Parathyroid adenoma (tissue), 2 donors: Measurements from ENCODE around the gene LASP1.

Experiments
- H2AFZ ChIP-seq: fragments of 300-600 bp; sonication (generic); one replicate; pipeline ENCODE4 v1.7.0; 2017; ENCODE audit warnings: antibody characterized with exemption, mild to moderate bottlenecking
- H3K27ac ChIP-seq: fragments of 300-600 bp; sonication (generic); one replicate; pipeline ENCODE4 v1.7.0; 2017
- H3K27me3 ChIP-seq: fragments of 300-600 bp; sonication (generic); one replicate; pipeline ENCODE4 v1.7.0; 2017; ENCODE audit warnings: low read length; ENCODE audit not compliant: control insufficient read depth, insufficient read depth
- H3K36me3 ChIP-seq: fragments of 300-600 bp; sonication (generic); one replicate; pipeline ENCODE4 v1.7.0; 2017; ENCODE audit warnings: low read length; ENCODE audit not compliant: control insufficient read depth, insufficient read depth
- H3K4me1 ChIP-seq: fragments of 300-600 bp; sonication (generic); one replicate; pipeline ENCODE4 v1.7.0; 2017; ENCODE audit warnings: control low read depth
- H3K4me2 ChIP-seq: fragments of 300-600 bp; sonication (generic); one replicate; pipeline ENCODE4 v1.7.0; 2017; ENCODE audit warnings: low read length
- H3K4me3 ChIP-seq: fragments of 300-600 bp; sonication (generic); one replicate; pipeline ENCODE4 v1.7.0; 2017; ENCODE audit warnings: low read depth, low read length
- H3K79me2 ChIP-seq: fragments of 300-600 bp; sonication (generic); one replicate; pipeline ENCODE4 v1.7.0; 2017; ENCODE audit warnings: control low read depth
- H3K9ac ChIP-seq: fragments of 300-600 bp; sonication (generic); one replicate; pipeline ENCODE4 v1.7.0; 2017; ENCODE audit warnings: mild to moderate bottlenecking
- H3K9me3 ChIP-seq: fragments of 300-600 bp; sonication (generic); one replicate; pipeline ENCODE4 v1.7.0; 2017; ENCODE audit warnings: low read length; ENCODE audit not compliant: control insufficient read depth
- CTCF ChIP-seq: fragments of 300-600 bp; sonication (generic); IDR thresholded peaks from one replicate; pipeline ENCODE4 v1.7.0; 2017; ENCODE audit warnings: antibody characterized with exemption, mild to moderate bottlenecking
- donor health status: primary hyperparathyroidism.

Gene LASP1

GRCh38 chr17:38874505-38875400, 4.9 kb downstream of the LASP1 start:
- no peak overlapping the region for H3K4me3 ChIP-seq
- H3K79me2 ChIP-seq = peaks cover 16% of the 10 kb centered on the region
- no peak overlapping the region for H3K9ac ChIP-seq
- no peak overlapping the region for H3K27ac ChIP-seq
- H3K36me3 ChIP-seq = no peaks in the 10 kb centered on the region
- no peaks in the 10 kb centered on the region for H3K9me3 ChIP-seq
- H3K4me1 ChIP-seq = peaks cover 20% of the 10 kb centered on the region
- H3K4me2 ChIP-seq = peak overlapping the region; percentile 22
- H3K27me3 ChIP-seq = no peaks in the 10 kb centered on the region
- H2AFZ ChIP-seq = no peak overlapping the region
- no peak for TF ChIP-seq CTCF

GRCh38 chr17:38875477-38876075, 5.7 kb downstream of the LASP1 start:
- Histone ChIP-seq H3K27ac (no peak overlapping the region), H3K27me3 (no peaks in the 10 kb centered on the region), H3K4me3 (no peak overlapping the region), H3K36me3 (no peaks in the 10 kb centered on the region), H3K9me3 (no peaks in the 10 kb centered on the region), H2AFZ (no peak overlapping the region), H3K79me2 (peaks cover 19% of the 10 kb centered on the region), H3K4me2 (no peak overlapping the region), H3K4me1 (peaks cover 27% of the 10 kb centered on the region), H3K9ac (no peak overlapping the region)
- no peak for TF ChIP-seq CTCF

DNA sequence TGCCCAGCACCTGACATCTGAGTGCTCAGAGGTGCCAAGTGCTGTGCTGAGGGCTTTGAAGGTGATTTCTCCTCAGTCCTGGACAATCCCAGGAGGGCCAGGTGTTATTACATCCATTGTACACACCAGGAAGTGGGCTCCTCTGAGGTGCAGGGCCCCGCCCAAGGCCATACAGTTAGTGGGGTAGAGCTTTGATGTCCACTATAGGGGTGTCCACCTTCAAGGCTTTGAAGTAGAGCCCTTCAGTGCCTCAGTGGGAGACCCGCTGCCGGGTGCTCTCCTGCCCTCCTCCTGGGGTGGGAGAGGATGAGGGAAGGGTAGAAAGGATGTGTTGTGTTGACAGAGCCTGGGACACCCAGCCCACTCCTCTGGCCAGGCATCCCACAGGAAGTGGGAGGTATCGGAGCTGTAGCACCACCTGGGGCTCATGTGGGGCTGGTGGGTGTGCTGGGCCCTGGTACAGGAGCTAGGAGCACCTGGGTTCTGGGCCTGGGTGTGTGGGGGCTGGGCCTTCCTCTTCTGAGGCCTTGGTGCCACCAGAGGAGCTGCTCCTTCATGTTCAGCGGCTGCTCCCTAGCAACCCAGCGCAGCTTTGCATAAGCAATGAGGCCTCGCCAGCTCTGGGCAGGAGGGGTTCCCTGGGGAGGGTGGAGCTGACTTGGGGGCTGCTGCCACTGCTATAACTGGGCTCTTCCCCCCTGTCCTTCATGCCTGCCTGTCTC, 7.4 kb downstream of the LASP1 start:
- H3K27me3 ChIP-seq = no peaks in the 10 kb centered on the region
- H3K9ac ChIP-seq = no peak overlapping the region
- no peak overlapping the region for H3K4me2 ChIP-seq
- H3K4me1 ChIP-seq = peaks cover 28% of the 10 kb centered on the region
- no peak overlapping the region for H3K4me3 ChIP-seq
- no peak overlapping the region for H3K27ac ChIP-seq
- H2AFZ ChIP-seq = no peak overlapping the region
- peaks cover 28% of the 10 kb centered on the region for H3K79me2 ChIP-seq
- H3K9me3 ChIP-seq = no peaks in the 10 kb centered on the region
- no peak for TF ChIP-seq CTCF
- no peaks in the 10 kb centered on the region for H3K36me3 ChIP-seq

DNA sequence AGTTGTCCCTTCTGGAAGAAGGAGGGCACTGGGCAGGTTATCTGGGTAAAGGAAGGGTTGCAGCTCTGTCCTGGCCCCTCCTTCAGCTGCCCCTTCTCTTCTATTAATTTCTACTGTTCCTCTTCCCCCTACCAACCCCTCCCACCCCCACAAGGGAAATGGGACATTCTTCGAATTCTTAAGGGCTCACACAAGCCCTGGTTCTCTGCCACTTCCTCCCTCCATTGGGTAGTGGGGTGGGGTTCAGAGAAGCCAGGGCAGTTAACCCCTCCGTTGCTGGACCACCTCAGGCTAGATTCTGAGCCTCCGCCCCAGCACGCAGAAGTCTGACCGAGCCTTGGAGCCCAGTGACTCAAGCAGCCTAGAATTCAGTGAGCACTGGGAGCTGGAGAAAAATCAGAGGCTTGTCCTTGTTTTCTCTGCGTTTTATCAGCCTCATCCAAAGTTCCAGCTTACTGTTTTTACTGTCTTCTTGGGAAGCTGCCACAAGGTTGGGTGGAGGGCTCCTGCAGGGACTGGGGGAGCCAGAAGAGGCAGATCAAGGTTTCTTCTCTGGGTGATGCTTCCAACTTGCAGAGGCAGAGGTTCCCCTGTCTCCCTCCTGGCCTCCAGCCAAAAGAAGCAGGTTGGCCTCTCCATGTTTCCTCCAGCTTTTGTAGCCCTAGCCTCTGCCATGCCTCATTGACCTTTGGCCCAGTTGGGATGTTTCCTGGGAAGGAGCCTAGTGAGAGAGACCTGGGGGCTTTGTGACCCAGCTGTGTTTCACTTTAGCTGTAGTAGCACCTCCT, 10.2 kb downstream of the LASP1 start:
- Histone ChIP-seq H3K79me2 (peaks cover 31% of the 10 kb centered on the region), H3K27ac (peak overlapping the region; percentile 13), H3K4me2 (peak overlapping the region; percentile 21), H3K27me3 (no peaks in the 10 kb centered on the region), H3K4me1 (peaks cover 20% of the 10 kb centered on the region), H3K36me3 (no peaks in the 10 kb centered on the region), H3K9me3 (no peaks in the 10 kb centered on the region), H3K9ac (no peak overlapping the region), H3K4me3 (peak overlapping the region; percentile 11), H2AFZ (no peak overlapping the region)
- TF ChIP-seq CTCF = no peak
